ENCODE results near the gene NPPB.

The NPPB gene

DNA sequence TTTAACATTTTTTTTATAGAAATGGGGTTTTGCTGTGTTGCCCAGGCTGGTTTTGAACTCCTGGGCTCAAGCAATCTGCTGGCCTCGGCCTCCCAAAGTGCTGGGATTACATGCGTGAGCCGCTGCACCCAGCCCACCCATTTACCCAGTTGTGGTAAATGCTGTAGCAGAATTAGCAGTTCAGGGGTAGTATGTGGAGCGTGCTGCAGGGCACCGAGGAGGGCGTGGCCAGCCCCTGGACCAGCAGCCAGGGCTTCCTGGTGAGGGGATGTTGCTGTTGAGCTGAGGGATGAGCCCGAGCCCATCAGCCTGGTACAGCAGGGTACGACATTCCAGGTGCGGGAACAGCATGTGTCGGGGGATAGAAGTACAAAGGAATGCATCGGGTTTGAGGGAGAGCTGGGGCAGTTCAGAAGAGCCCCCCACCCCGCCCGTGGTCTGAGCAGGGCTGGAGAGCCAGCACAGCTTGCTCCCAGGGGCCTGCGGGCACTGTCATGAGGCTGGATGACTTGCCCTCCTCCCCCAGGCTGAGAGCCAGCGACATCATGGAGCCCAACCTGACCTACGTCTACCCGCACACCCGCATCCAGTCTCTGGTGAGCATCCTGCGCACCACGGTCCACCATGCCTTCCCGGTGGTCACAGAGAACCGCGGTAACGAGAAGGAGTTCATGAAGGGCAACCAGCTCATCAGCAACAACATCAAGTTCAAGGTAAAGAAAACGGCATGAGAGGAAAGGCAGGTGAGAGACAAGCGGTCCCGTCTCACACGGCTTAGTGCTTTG is 23.1 kb downstream of the NPPB start:
- no peak for DNase-seq (ENCODE audit: low read depth, low spot score)

- no peak for DNase-seq (ENCODE audit: low read depth, low spot score)
These were observed 24.8 kb downstream of the NPPB start for GRCh38 chr1:11833900-11834299.

DNA sequence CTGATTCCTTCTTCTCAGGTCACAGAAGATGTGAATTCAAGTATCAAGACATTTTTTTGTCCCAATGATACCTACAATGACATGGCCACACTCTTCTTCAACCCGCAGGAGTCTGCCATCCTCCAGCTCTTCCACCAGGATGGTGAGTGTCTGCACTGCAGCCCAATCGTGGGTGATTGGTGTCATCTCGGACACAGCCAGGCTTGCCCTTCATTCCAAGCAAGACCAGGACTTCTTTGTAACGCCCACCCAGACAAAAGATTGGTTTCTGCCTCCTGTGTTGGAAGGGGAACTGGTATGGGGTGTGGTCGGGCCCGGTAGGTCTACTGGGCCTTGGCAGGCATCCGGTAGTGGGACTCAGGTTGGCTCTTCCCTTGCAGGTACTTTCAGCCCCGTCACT is 25.2 kb downstream of the NPPB start:
- no peak for DNase-seq (ENCODE audit: low read depth, low spot score)

- DNase-seq (ENCODE audit: low read depth, low spot score) = no peak
These were observed 26.6 kb downstream of the NPPB start for GRCh38 chr1:11831945-11832725.

- DNase-seq (ENCODE audit: low read depth, low spot score) = no peak
These were observed 30.2 kb downstream of the NPPB start for GRCh38 chr1:11828511-11828910.

DNA sequence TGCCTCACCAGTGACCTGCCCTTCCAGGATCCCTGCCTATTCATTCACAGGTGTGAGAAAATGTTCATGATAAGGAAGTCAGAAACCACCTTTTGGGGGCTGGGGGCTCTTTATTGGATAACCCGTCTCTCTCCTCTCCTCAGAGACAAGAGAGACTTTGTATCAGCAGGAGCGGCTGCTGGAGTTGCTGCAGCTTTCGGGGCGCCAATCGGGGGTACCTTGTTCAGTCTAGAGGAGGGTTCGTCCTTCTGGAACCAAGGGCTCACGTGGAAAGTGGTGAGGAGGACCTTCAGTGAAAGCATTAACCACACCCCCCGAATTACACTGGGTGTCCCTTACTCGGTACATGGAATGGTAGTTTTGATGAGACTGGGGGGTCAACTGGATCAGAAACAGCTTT is 31.8 kb downstream of the NPPB start:
- DNase-seq (ENCODE audit: low read depth, low spot score) = no peak

GRCh38 chr1:11825131-11825530 is 33.6 kb downstream of the NPPB start:
- DNase-seq (ENCODE audit: low read depth, low spot score) = no peak

GRCh38 chr1:11823366-11824137 is 35.2 kb downstream of the NPPB start:
- DNase-seq (ENCODE audit: low read depth, low spot score) = no peak

DNA sequence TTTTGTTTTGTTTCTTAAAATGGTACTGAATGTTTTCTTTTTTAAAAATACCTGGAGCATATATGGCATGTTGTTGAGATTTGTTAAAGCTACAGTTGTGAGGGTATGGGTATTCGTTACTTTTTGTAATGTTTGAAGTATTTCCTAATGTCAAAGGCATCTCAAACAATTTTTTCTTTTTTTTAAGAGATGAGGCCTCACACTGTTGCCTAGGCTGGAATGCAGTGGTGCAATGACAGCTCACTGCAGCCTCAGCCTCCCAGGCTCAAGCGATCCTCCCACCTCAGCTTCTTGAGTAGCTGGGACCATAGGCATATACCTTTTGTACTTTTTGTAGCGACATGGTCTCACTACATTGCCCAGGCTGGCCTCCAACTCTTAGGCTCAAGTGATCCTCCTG is 36.7 kb downstream of the NPPB start:
- DNase-seq (ENCODE audit: low read depth, low spot score) = no peak

DNA sequence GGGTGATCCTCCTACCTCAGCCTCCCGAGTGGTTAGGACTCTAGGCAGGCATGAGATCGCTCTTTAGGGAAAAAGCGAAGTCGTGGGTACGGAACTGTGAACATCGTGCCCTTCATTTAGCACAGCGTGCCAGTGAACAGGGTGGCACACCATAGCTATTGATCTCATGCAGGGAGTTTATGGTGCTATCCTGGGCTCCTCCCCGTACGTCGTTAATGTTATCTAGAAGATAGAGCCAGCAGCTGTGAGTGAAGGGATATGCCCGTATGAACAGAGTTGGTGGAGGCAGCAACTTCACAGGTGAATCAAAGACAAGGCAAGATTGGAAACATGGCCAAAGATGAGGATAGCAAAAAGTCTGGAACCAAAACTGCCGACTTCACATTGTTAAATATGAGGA is 41.6 kb downstream of the NPPB start:
- DNase-seq (ENCODE audit: low read depth, low spot score) = no peak

DNA sequence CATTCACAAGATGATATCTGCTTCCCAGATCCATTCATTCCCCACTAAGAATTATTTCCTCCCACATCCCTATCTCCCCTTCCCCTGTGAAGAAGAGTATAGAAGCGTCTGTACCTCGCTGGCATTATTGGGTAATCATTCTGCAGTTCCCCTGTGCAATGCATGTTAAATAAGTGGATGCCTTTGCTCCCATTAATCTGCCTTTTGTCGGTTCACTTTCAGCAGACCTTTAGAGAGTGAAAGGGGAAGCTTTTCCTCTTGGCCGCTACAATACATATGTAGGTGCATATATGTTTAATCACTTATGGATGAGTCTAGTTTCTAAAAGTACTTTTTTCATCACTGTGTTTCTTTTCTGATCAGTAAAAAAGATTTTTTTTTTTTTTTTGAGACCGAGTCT is 45.7 kb downstream of the NPPB start:
- no peak for DNase-seq (ENCODE audit: low read depth, low spot score)
